ENCODE results near the gene SELENOK. TPM values are rescaled to one million over a fixed set of nuclear protein-coding genes. Genes with fewer than 3 reads are reported as not detected.

Gene SELENOK
- total RNA-seq, result 44.5 TPM
- long read RNA-seq, transcript SELENOK-204 (5 exons, 1,633 nt), result major isoform, 51 of 51 reads
- long read RNA-seq, partial matches to known transcripts, result 0 of 51 reads
- long read RNA-seq, other reads (novel, unspliced or antisense), result 0 of 51 reads

DNA sequence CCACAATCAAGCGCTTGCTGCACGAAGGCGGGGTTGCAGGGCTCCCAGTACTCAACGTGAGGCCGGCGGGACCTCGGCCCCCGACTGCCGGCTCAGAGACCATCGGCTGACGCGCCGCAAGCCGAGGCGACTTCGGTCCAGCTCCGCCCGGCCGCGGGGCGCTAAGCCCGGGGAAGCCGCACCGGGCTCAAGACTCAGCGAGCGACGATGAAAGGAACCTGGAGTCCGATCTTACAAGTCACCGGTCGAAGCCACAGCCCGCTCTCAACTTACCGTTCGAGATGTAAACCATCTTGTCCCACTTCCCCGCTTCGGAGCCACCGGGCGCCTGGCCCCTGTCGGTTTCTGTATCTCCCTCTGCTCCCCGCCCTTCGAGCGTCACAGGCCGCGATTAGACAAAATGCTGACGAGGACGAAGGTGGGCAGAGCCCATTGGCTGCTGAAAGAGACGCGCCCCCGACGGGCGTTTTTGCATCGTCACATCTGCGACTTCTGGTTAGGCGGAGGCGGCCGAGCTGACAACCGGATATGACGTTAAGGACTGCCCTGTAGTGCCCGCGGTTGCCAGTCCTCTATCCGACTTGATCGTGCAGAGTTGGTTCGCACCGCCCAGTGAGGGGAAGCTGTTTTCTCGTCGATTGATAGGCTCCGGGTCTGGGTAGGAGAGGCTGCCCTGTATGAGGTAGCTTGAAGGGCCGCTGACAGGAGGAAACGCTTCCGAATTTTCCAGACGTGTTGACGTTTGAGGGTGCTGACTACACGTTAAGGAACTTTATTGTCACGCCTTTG is at the start of gene SELENOK:
Gene SELENOK (minus strand): TSS at position 363 of the 789 bp plus-strand sequence.
- Histone ChIP-seq H3K4me1 (peaks cover 26% of the 10 kb centered on the region), H3K4me3 (peak within 1 kb of the TSS; percentile 89), H3K9me3 (no peaks in the 10 kb centered on the region), H3K27me3 (peaks cover 3% of the 10 kb centered on the region), H3K27ac (peak within 1 kb of the TSS; percentile 97), H3K36me3 (no peaks in the 10 kb centered on the region)
- peak; percentile 99 for DNase-seq
- ATAC-seq, result peak; percentile 99
- TF ChIP-seq, protein P1, sequence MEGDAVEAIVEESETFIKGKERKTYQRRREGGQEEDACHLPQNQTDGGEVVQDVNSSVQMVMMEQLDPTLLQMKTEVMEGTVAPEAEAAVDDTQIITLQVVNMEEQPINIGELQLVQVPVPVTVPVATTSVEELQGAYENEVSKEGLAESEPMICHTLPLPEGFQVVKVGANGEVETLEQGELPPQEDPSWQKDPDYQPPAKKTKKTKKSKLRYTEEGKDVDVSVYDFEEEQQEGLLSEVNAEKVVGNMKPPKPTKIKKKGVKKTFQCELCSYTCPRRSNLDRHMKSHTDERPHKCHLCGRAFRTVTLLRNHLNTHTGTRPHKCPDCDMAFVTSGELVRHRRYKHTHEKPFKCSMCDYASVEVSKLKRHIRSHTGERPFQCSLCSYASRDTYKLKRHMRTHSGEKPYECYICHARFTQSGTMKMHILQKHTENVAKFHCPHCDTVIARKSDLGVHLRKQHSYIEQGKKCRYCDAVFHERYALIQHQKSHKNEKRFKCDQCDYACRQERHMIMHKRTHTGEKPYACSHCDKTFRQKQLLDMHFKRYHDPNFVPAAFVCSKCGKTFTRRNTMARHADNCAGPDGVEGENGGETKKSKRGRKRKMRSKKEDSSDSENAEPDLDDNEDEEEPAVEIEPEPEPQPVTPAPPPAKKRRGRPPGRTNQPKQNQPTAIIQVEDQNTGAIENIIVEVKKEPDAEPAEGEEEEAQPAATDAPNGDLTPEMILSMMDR (IDR thresholded peaks at IDR 0.05), result no peak
- intact Hi-C loops (cut with DNase I), result no loop called here

DNA sequence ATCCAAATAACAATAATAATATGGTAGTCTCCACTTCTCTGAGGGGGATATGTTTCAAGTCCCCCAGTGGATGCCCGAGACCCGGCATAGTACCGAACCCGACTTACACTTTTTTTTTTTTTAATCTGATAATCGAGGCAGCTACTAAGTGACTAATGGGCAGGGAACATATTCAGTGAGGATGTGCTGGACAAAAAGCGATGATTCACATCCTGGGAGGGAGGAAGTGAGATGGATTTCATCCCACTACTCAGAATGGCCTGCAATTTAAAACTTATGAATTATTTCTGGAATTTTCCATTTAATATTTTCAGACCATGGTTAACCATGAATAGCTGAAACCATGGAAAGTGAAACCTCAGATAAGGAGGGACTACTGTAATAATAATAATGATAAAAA is 49.5 kb upstream of the SELENOK start:
- intact Hi-C loops (cut with DNase I), result no loop called here
- TF ChIP-seq, protein P1 (IDR thresholded peaks at IDR 0.05), result no peak
- DNase-seq (no peak), ATAC-seq (no peak)
- Histone ChIP-seq H3K4me1 (no peaks in the 10 kb centered on the region), H3K36me3 (no peaks in the 10 kb centered on the region), H3K27me3 (peaks cover 5% of the 10 kb centered on the region), H3K4me3 (no peak overlapping the region), H3K9me3 (no peaks in the 10 kb centered on the region), H3K27ac (no peak overlapping the region)

DNA sequence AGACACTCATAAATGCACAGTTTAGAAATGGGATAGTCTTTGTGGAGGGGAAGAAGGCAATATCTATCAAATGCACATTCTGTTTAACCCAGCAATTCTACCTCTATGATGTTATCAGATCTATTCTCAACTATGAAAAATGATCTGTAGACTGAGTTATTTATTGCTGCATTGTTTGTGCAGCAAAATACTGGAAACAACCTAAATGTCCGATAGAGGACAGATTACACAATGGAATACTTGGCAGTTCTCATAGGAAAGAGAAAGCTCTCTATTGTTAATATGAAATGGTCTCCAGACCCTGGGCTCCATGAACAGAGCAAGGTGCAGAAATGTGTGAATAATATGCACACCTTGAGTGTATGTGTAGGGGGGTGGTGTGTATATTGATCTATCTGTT is 49.0 kb upstream of the SELENOK start:
- H3K9me3 ChIP-seq, result no peaks in the 10 kb centered on the region
- ATAC-seq (no peak), DNase-seq (no peak)
- intact Hi-C loops (cut with DNase I), result no loop called here
- H3K4me1 ChIP-seq, result no peaks in the 10 kb centered on the region
- peaks cover 5% of the 10 kb centered on the region for H3K27me3 ChIP-seq
- no peak overlapping the region for H3K27ac ChIP-seq
- no peak overlapping the region for H3K4me3 ChIP-seq
- TF ChIP-seq, protein P1 (IDR thresholded peaks at IDR 0.05), result no peak
- H3K36me3 ChIP-seq, result no peaks in the 10 kb centered on the region

DNA sequence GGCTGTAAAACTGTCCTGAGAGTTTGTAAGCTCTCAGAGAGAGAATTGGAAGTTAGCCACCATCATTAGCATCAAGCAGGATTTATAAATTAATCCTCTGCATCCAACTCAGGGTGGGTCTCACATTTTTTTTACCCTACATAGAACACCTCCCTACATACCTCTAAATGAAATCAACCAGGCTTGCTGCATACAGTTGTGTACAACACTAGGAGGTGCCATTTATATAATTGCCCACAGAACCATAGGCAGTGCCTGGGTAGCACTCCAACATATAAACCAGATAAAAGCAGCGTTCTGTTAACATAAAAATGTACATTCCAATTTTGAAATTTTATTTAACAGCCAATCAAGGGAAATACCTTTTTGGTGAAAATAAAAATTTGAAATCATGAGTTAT is 48.2 kb upstream of the SELENOK start:
- TF ChIP-seq, protein P1 (IDR thresholded peaks at IDR 0.05), result no peak
- intact Hi-C loops (cut with DNase I), result no loop called here
- Histone ChIP-seq H3K27ac (no peak overlapping the region), H3K4me3 (no peak overlapping the region), H3K9me3 (no peaks in the 10 kb centered on the region), H3K36me3 (no peaks in the 10 kb centered on the region), H3K4me1 (no peaks in the 10 kb centered on the region), H3K27me3 (peaks cover 5% of the 10 kb centered on the region)
- no peak for DNase-seq
- ATAC-seq, result no peak

DNA sequence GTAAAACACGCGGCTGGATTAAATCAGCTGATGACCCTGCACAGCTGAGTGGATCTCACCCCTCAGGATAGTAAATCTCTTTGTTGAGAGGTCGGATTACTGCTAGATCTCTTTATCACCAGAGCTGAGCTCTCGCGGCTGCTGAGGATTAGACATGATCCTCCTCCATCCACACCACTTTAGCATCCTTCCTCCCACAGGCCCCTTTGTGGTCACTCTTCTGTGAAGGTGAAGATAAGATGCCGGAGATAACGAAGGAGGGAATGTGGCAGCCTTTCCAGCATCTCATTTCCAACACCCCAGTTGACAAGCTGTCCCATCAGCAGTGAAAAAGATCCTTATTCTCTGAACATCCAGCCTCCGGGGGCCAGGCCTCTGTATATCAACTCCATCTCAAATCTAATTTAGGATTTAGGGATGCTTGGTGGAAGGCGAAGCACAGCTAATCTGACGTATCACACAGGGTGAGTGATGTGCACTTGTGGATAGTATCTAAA is 47.5 kb upstream of the SELENOK start:
- Histone ChIP-seq H3K4me1 (no peaks in the 10 kb centered on the region), H3K27me3 (peaks cover 5% of the 10 kb centered on the region), H3K9me3 (no peaks in the 10 kb centered on the region), H3K36me3 (no peaks in the 10 kb centered on the region), H3K4me3 (no peak overlapping the region), H3K27ac (no peak overlapping the region)
- intact Hi-C loops (cut with DNase I), result no loop called here
- DNase-seq (no peak), ATAC-seq (no peak)
- TF ChIP-seq, protein P1 (IDR thresholded peaks at IDR 0.05), result no peak

All from upper lobe of right lung (tissue), 1 donor.